Measurements from ENCODE around the gene KDELR1. TPM values are rescaled to one million over a fixed set of nuclear protein-coding genes. Genes with fewer than 3 reads are reported as not detected.

The KDELR1 gene
- total and polyA plus RNA-seq, 9 of the 15 experiments (the other 6 are each of a cell fraction or from before 2014, with no cell fraction given) = 6.1 to 165 (median 58.5) TPM

GRCh38 chr19:48391100-48392005 is at the start of gene KDELR1 (continued):
- TF ChIP-seq CHD7 (IDR thresholded peaks at IDR 0.05; ENCODE audit: low read depth, low read length) (no peak), RAD51 (IDR thresholded peaks at IDR 0.05; ENCODE audit: borderline replicate concordance, low read depth) (no peak), CC2D1A (IDR thresholded peaks at IDR 0.05) (no peak), FOXA3 (CRISPR knock-in tag; conservative IDR thresholded peaks at IDR 0.05 in 1 of 2, IDR thresholded peaks at IDR 0.05 in 1 of 2) (peak in 1 of 2 experiments; percentile 25; a peak in 1 of 4 replicates), JUN (IDR thresholded peaks at IDR 0.05; ENCODE audit: borderline replicate concordance, low read depth, low read length) (no peak), JUN (CRISPR knock-in tag; IDR thresholded peaks at IDR 0.05; ENCODE audit: borderline replicate concordance) (no peak), NR2C1 (IDR thresholded peaks at IDR 0.05) (0 out of 2 replicates have a peak, but pooled peaks have one; percentile 10), NR2C1 (tag; IDR thresholded peaks at IDR 0.05) (no peak), TAF7 (tag; IDR thresholded peaks at IDR 0.05) (peak; percentile 41; the same call in 1 of the 2 replicates), ETV5 (CRISPR knock-in tag; IDR thresholded peaks at IDR 0.05; ENCODE audit: low read depth) (no peak), ILK (tag; IDR thresholded peaks at IDR 0.05; ENCODE audit: borderline replicate concordance, low read depth) (no peak), VEZF1 (CRISPR knock-in tag; IDR thresholded peaks at IDR 0.05) (peak; percentile 68)

All from K562 (cell line).